H1 (cell line): Measurements from ENCODE around the gene PAGE4.

Experiments used
- CTCF ChIP-seq, 3 experiments: IDR thresholded peaks; 1 replicate in 2 of 3; 2 replicates in 1 of 3; pipeline versions ENCODE4 v1.5.1 to v1.6.1; 2011; ENCODE audit warnings: low read length in 3 of 3, mild to moderate bottlenecking in 3 of 3, inconsistent platforms in 2 of 3, low read depth in 1 of 3, moderate library complexity in 1 of 3; ENCODE audit not compliant: insufficient read depth in 1 of 3; ENCODE audit errors: control extremely low read depth in 1 of 3
- EZH2 ChIP-seq: fragments of 200-600 bp; sonication (generic); IDR thresholded peaks from 2 replicates; pipeline ENCODE4 v1.7.1; 2012; ENCODE audit warnings: low read depth, mild to moderate bottlenecking, moderate library complexity, low read length, inconsistent platforms; ENCODE audit not compliant: severe bottlenecking
- SP4 ChIP-seq: IDR thresholded peaks from 2 replicates; pipeline ENCODE4 v1.6.1; 2012; ENCODE audit warnings: low read length, inconsistent platforms

- TF ChIP-seq CTCF (IDR thresholded peaks at IDR 0.05; ENCODE audit: control extremely low read depth in 1 of 3, insufficient read depth in 1 of 3, low read depth in 1 of 3, low read length in 3 of 3) = no peak
- no peak for TF ChIP-seq SP4
- no peak for TF ChIP-seq EZH2
Measured at GRCh38 chrX:49862093-49862492, 33.0 kb downstream of the PAGE4 start.
